Activated CD8-positive, alpha-beta memory T cell treated with anti-CD3 and anti-CD28 coated beads, Interleukin-2, amount 50 U/mL, for 4 hours (primary cell): ENCODE data around the gene CUX1.
"Not testable (repeated sequence)": the region's sequence is repeated elsewhere in the genome, so short reads cannot be mapped to it uniquely, and the experiment has no call there.

ENCODE experiments used
- DNase-seq: peaks from one replicate; pipeline ENCODE4 v3.0.0-alpha.2; 2020

CUX1 gene, protein sequence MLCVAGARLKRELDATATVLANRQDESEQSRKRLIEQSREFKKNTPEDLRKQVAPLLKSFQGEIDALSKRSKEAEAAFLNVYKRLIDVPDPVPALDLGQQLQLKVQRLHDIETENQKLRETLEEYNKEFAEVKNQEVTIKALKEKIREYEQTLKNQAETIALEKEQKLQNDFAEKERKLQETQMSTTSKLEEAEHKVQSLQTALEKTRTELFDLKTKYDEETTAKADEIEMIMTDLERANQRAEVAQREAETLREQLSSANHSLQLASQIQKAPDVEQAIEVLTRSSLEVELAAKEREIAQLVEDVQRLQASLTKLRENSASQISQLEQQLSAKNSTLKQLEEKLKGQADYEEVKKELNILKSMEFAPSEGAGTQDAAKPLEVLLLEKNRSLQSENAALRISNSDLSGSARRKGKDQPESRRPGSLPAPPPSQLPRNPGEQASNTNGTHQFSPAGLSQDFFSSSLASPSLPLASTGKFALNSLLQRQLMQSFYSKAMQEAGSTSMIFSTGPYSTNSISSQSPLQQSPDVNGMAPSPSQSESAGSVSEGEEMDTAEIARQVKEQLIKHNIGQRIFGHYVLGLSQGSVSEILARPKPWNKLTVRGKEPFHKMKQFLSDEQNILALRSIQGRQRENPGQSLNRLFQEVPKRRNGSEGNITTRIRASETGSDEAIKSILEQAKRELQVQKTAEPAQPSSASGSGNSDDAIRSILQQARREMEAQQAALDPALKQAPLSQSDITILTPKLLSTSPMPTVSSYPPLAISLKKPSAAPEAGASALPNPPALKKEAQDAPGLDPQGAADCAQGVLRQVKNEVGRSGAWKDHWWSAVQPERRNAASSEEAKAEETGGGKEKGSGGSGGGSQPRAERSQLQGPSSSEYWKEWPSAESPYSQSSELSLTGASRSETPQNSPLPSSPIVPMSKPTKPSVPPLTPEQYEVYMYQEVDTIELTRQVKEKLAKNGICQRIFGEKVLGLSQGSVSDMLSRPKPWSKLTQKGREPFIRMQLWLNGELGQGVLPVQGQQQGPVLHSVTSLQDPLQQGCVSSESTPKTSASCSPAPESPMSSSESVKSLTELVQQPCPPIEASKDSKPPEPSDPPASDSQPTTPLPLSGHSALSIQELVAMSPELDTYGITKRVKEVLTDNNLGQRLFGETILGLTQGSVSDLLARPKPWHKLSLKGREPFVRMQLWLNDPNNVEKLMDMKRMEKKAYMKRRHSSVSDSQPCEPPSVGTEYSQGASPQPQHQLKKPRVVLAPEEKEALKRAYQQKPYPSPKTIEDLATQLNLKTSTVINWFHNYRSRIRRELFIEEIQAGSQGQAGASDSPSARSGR (N-terminal part only)

DNA sequence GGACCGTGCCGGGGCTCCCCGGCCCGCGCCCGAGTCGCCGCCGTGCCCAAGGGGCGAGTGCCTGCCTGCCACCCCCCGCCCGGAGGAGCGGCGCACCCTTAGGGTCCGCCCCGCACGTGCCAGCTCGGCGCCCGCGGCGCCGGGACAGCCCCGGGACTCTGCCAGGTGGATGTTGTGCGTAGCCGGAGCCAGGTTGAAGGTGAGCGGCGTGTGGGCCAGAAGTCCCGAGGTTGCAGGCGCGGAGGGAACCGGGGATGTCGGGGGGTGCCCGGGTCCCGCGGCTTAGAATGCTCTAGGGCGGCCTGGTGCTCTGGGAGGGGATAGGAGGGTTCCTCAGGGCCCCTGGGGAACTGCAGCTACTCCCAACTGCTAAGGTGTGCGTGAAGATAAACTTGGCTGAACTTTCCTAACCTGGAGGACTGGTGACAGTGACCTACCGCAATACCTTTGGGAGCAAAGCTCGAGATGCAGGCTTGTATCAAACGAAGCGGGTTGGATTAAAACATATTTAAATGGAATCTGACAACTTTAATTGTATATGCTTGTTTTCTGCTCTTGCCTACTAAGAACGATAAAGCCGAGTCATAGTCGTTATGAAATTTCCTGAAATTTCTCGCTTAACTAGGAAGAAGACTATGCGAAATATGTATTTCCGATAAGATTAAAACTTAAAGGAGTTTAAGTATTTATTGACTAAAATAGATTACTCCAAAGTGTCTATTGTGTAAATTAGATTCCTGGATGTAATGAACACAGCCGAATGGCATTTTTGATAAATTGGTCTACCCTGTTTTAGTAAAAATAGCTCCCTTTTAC is at the start of gene CUX1:
Gene CUX1, plus strand, starts transcription at position 156 of the 816 bp plus-strand sequence. Its CDS starts 14 bp downstream, at position 170.
- DNase-seq: peak; percentile 38

- DNase-seq: no peak
Measured at GRCh38 chr7:101768280-101768679, 49.1 kb upstream of the CUX1 start.

- no peak for DNase-seq
Measured at GRCh38 chr7:101770466-101770865, 47.0 kb upstream of the CUX1 start.

DNA sequence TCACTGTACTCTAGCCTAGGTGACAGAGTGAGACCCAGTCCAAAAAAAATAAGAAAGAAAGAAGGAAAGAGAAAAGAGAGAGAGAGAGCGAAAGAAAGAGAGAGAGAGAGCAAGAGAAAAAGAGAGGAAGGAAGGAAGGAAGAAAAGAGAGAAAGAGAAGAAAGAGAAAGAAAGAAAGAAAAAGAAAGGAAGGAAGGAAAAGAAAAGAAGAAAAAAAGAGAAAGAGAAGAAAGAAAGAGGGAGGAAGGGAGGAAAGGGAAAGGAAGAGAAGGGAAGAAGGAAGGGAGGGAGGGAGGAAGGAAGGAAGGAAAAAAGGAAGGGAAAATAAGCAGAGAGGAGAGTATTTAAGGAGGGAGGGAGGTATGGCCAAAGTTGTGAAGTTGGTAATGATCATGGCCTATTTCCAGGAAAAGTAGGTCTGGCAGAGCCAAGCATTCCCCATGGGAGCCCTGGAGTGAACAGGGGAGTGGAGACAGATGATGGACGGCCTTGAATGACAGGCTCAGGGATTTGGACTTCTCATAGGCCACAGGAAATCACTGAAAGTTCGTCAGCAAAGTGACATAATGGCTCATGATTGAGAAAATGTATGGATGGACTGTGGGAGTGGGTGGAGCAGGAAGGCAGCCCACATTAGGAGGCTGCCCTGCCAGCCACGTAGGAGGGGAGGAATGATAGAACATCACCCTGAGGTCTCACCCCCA is 44.8 kb upstream of the CUX1 start:
- no peak for DNase-seq

DNA sequence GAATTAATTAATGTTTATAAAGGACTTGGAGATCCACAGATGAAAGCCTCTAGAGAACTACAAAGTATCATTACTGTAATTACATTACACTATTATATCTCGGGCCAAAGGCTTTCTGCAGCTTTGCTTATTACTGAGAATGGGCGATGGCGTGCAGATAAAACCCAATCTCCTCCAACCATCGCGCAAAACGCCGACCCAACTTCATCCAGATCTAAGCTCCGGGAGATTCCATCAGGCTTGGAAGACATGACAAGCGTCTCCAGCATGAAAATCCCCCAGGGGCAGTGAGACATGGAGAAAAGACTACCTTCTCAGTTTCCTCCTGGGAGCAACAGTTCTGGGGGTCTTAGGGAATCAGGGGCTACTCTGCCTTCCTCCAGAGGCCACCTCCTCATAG is 42.2 kb upstream of the CUX1 start:
- no peak for DNase-seq

DNA sequence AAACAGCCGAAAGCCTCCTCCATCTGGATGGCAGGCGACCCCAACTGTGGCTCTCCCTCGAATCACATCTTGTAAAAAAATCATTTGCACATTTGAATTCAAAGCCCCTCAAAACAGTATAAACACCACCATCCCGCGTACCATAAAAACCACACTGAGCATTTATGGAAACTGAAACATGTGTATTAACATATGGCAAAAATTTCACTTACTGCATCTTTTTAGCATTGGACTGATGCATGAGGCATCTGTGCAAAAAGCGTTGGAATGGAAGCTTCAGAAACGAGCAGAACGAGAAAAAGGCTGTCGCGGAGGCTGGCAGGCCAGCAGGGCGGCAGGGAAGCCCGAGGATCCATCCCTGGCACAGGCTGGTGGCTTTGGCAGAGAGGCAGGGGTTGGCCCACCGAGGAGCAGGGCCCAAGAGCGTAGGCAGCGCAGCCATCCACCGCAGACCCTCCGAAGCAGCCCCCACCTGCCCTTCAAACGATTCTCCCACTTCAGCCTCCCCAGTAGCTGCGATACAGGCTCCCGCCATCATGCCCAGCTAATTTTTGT is 39.3 kb upstream of the CUX1 start:
- no peak for DNase-seq

DNA sequence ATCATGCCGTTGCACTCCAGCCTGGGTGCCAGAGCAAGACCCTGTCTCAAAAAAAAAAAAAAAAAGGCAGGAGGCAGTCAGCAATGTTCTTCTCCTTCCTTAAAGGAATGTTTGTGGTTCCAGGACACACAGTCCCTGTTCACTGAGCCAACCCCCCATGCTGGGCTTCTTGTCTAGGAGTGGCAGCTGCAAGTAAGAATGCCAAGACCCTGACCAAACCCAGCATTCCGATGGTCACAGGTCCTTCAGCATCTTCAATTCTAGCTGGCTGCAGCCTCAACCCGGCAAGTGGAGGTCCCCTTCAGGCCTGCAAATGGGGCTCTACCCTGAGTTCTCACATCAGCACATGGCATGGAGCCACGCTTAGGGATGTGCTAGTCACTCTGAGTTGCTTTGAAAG is 38.2 kb upstream of the CUX1 start:
- no peak for DNase-seq

DNA sequence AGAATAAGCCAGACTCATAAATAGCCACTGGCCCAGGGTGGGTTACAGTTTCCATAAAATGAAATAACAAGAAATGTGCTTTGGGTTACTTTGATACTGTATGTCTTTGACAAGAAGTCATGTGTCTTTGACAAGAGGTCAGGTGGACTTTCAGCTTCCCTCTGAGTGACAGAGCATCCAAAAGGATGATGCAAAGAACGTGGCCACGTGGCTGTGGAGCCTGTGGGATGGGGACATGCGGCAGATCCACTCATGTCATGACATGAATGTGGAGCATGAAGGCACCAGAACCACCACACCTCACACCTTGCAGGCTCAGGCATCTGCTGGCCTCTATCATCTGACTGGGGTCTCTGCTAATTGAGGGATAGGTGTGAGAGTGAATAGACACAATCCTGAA is 37.1 kb upstream of the CUX1 start:
- no peak for DNase-seq

GRCh38 chr7:101781439-101781838 is 36.0 kb upstream of the CUX1 start:
- DNase-seq: no peak

DNA sequence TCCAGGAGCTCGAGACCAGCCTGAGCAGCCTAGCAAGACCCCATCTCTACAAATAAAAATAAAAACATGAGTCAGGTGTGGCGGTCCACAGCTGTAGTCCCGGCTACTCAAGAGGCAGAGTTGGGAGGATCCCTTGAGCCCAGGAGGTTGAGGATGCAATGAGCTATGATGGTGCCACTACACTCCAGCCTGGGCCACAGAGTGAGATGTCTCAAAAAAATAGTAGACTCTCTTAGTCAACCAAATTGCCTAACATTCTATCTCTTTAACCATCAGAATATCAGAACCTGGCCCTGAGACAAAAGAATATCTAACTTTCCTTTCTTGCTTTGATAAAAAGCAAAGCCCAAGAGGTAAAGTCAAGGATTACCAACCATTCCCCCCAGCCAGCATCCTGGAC is 35.0 kb upstream of the CUX1 start:
- no peak for DNase-seq

DNA sequence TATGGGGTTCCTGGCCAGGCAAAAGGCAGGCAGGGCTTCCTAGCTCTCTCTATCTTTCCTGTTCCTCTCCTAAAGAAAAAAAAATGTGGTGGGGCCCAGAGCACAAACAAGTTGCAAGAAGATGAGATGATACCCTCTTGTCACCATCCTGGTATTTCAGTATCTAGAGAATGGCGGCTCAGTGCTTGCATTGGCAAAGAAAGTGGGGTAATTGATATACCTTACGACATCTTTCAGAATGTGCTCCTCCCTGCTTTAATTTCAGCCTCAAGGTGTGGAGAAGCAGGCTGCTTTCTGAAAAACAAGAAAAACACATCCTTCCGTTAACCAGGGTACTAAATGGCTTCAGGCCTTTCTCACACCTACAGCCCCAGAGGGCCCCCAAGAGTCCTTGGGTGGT is 34.5 kb upstream of the CUX1 start:
- no peak for DNase-seq

GRCh38 chr7:101783381-101784181 is 33.8 kb upstream of the CUX1 start:
- DNase-seq: no peak

DNA sequence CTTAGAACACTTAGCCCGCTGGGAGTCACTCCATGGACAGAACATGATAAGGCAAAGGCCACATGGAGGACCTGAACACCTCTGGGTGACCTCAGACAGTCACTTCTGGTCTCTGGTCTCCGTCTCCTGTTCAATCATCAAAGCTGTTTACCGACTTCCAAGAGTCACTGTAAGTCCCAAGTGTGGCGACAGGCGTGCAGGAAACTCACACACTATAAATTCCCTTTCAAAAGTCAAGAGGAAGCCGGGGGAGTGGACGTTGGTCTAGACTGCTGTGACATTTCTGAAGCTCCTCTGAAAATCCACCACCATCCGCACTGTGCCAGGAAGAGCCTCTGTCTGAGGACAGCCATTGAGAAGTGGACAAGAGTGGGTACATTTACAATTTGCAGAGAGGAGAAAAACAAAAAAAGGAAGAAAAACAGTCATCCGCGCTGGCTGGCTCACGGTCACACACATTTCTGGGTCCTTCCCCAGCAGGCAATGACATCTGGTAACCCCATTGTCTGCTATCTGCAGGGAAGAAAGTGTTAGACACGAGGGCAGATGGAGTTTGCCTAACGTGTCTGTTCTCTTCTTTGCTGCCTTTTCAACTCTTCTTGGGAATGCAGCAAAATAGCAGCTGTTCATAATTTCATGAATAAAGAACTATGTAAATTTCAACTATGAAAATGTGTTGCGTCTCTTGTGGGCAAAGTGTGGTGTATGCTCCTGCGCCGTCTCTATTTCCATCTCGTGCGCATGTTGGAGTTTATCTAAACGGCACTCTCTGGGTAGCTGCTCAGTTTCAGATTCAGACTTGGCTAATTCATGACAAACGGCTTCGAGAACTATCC is 32.9 kb upstream of the CUX1 start:
- no peak for DNase-seq

GRCh38 chr7:101787864-101788263 is 29.6 kb upstream of the CUX1 start:
- DNase-seq: no peak

GRCh38 chr7:101788517-101788916 is 28.9 kb upstream of the CUX1 start:
- DNase-seq: no peak

- DNase-seq: no peak
Measured at GRCh38 chr7:101790566-101791293, 26.7 kb upstream of the CUX1 start.

DNA sequence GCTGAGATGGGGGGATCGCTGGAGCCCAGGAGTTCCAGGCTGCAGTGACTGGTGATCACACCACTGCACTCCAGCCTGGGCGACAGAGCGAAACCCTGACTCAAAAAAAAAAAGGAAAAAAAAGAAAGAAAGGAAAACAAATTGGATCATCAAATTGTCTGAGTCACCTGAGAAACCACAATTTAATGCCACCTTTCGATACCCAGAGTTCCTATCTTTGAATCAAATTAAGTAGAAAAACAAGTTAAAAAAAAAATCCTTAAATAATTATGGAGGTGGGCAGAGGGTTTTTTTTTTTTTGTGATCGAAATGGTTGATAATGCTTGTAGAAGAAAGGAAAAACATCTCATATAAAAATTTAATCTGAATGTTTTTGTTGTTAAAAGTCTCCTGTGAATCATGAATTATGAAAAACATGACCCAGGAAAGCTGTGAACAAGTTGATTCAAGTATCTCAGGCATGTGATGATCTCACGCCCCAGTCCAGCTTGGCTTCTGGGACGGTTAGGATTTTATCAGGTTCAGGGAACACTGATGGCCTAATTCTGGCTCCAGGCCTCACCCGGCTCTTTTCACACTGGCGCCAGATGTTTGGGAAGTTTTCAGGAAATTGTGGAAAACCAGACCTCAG is 25.3 kb upstream of the CUX1 start:
- DNase-seq: no peak

DNA sequence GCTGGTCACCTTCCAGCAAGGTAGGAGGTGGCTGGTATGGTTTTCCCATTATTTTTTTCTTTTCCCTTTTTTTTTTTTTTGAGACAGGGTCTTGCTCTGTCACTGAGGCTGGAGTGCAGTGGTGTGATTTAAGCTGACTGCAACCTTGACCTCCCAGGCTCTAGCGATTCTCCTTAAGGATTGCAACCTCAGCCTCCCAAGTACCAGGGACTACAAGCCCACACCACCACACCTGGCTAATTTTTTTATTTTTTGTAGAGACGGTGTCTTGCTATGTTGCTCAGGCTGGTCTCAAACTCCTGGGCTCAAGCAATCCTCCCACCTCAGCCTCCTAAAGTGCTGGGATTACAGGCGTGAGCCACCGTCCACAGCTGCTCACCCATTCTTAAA is 24.7 kb upstream of the CUX1 start:
- DNase-seq: not testable (repeated sequence)
